ENCODE data around the gene TMEM205. TPM values are rescaled to one million over a fixed set of nuclear protein-coding genes. Genes with fewer than 3 reads are reported as not detected.

TMEM205 gene
- total RNA-seq, 4 donors from 2014 or later: 80.1 to 173 (median 129) TPM

DNA sequence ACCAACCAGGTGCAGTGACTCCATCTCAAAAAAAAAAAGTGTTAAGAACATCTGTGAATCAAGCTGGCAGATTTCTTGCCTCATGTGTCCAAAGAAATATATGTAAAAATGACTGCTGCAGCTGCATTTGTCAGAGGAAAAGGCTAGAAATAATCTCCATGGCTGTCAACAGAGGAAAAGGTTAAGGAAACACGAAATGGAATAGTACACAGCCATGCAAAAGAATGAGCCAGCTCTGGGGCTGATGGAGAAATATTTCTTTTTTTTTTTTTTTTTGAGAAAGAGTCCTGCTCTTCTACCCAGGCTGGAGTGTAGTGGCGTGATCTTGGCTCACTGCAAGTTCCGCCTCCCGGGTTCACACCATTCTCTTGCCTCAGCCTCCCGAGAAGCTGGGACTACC lies 13.2 kb downstream of the TMEM205 start:
- TF ChIP-seq CTCF (IDR thresholded peaks at IDR 0.05) (no peak), POLR2A (IDR thresholded peaks at IDR 0.05) (no peak)
- H3K4me1 ChIP-seq: peaks cover under 1 to 10% (median 1%) of the 10 kb centered on the region in 3 donors
- no peaks in the 10 kb centered on the region for H3K27me3 ChIP-seq
- intact Hi-C loops (cut with DNase I): no loop called here
- H3K36me3 ChIP-seq: peaks cover 44 to 100% (median 67%) of the 10 kb centered on the region in 3 donors
- WGBS, 2 donors: 94 to 95% methylated on average over 4 to 5 of the region's 5 CpGs
- H3K4me3 ChIP-seq: no peak overlapping the region
- no peak for DNase-seq
- H3K9me3 ChIP-seq: no peaks in the 10 kb centered on the region
- H3K27ac ChIP-seq: no peak overlapping the region

DNA sequence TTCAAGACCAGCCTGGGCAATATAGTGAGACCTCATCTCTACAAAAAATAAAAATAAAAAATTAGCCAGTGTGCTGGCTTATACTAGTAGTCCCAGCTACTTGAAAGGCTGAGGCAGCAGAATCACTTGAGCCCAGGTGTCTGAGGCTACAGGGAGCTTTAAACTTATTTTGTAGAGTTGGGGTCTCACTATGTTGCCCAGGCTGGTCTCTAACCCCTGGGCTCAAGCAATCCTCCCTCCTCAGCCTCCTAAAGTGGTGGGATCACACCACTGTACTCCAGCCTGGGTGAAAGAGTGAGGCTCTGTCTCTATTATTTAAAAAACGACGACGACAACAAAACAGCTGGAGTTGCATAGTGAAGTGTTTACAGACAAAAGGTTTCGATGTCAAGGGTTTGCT lies 14.6 kb downstream of the TMEM205 start:
- intact Hi-C loops (cut with DNase I): no loop called here
- no peak for DNase-seq
- WGBS, 2 donors: 64 to 75% methylated on average over 4 of the region's 4 CpGs
- Histone ChIP-seq H3K36me3 (peaks cover 41 to 100% (median 61%) of the 10 kb centered on the region in 3 donors), H3K9me3 (no peaks in the 10 kb centered on the region), H3K4me3 (no peak overlapping the region), H3K27ac (peak overlapping the region in 1 of 4 donors; percentile 21), H3K27me3 (no peaks in the 10 kb centered on the region), H3K4me1 (no peaks in the 10 kb centered on the region)
- TF ChIP-seq CTCF (IDR thresholded peaks at IDR 0.05): no peak
- no peak for TF ChIP-seq POLR2A (IDR thresholded peaks at IDR 0.05)

- DNase-seq: no peak
- intact Hi-C loops (cut with DNase I): no loop called here
Observed at GRCh38 chr19:11330127-11330526, 15.9 kb downstream of the TMEM205 start.

DNA sequence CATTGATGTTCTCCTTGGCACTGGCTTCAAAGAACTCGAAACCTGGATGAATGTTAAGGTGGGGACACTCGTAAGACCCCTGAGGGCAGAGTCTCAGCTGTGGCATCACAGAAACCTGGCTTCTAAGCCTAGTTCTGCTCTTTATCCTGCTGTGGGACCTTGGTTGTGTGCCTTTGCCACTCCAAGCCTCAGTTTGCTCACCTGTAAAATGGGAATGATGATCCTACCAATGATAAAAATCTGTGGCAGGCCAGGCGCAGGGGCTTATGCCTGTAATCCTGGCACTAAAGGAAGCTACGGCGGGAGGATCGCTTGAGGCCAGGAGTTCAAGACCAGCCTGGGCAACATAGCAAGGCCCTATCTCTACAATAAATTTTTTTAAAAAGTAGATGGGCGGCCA lies 20.5 kb downstream of the TMEM205 start:
- Histone ChIP-seq H3K9me3 (no peaks in the 10 kb centered on the region), H3K4me1 (peaks cover 26 to 44% (median 41%) of the 10 kb centered on the region in 3 donors), H3K4me3 (no peak overlapping the region), H3K36me3 (peaks cover 6 to 58% (median 13%) of the 10 kb centered on the region in 3 donors), H3K27me3 (no peaks in the 10 kb centered on the region), H3K27ac (peak overlapping the region in 2 of 4 donors; percentile 86 to 89)
- TF ChIP-seq POLR2A (IDR thresholded peaks at IDR 0.05): no peak
- TF ChIP-seq CTCF (IDR thresholded peaks at IDR 0.05): no peak
- WGBS, 2 donors: 86 to 88% methylated on average over 3 to 5 of the region's 7 CpGs
- DNase-seq: no peak
- intact Hi-C loops (cut with DNase I): no loop called here

More at GRCh38 chr19:11330127-11330526, 15.9 kb downstream of the TMEM205 start:
- Histone ChIP-seq H3K36me3 (peaks cover 30 to 100% (median 47%) of the 10 kb centered on the region in 3 donors), H3K9me3 (no peaks in the 10 kb centered on the region), H3K27me3 (no peaks in the 10 kb centered on the region), H3K4me1 (peaks cover 5 to 6% (median 6%) of the 10 kb centered on the region in 3 donors), H3K4me3 (no peak overlapping the region), H3K27ac (no peak overlapping the region)
- no peak for TF ChIP-seq POLR2A (IDR thresholded peaks at IDR 0.05)
- no peak for TF ChIP-seq CTCF (IDR thresholded peaks at IDR 0.05)
- WGBS, 2 donors: 62 to 68% methylated on average over 4 of the region's 4 CpGs

- intact Hi-C loops (cut with DNase I): no loop called here
- peak overlapping the region; percentile 78 to 89 (median 86) for H3K27ac ChIP-seq
- no peaks in the 10 kb centered on the region for H3K9me3 ChIP-seq
- H3K36me3 ChIP-seq: peaks cover 6 to 51% (median 13%) of the 10 kb centered on the region in 3 donors
- H3K4me3 ChIP-seq: peak overlapping the region in 1 of 4 donors; percentile 33
- no peak for DNase-seq
- peaks cover 26 to 45% (median 41%) of the 10 kb centered on the region in 3 donors for H3K4me1 ChIP-seq
- no peak for TF ChIP-seq CTCF (IDR thresholded peaks at IDR 0.05)
- H3K27me3 ChIP-seq: no peaks in the 10 kb centered on the region
- whole genome bisulfite sequencing, 2 donors: 21 to 53% methylated on average over 4 to 12 of the region's 17 CpGs
Observed at GRCh38 chr19:11324748-11325389, 21.2 kb downstream of the TMEM205 start.
